Neural cell (in vitro differentiated cells): ENCODE measurements around the gene CADM1. TPM values are rescaled to one million over a fixed set of nuclear protein-coding genes. Genes with fewer than 3 reads are reported as not detected.

Source experiments
- H2AFZ ChIP-seq: fragments of 200-600, 300-800 bp; sonication (generic), shearing (Covaris generic); 2 replicates; pipeline ENCODE4 v1.6.0; 2014; ENCODE audit warnings: low read depth, mild to moderate bottlenecking, antibody characterized with exemption, low read length, moderate library complexity
- H3F3A ChIP-seq: fragments of 200-600 bp; shearing (Covaris generic); 2 replicates; pipeline ENCODE4 v1.6.1; 2016; ENCODE audit warnings: mild to moderate bottlenecking, moderate library complexity, mixed read lengths, antibody characterized with exemption, low read length; ENCODE audit not compliant: insufficient read depth, poor library complexity, severe bottlenecking
- H3K27ac ChIP-seq: fragments of 200-600, 300-800 bp; sonication (generic), shearing (Covaris generic); 2 replicates; pipeline ENCODE4 v1.5.1; 2014; ENCODE audit warnings: mild to moderate bottlenecking, low read length, moderate library complexity
- H3K27me3 ChIP-seq: fragments of 300-800, 200-600 bp; sonication (generic), shearing (Covaris generic); 2 replicates; pipeline ENCODE4 v1.6.0; 2014; ENCODE audit warnings: mild to moderate bottlenecking, low read depth, low read length, moderate library complexity; ENCODE audit not compliant: insufficient read depth
- H3K36me3 ChIP-seq: fragments of 300-800, 200-600 bp; sonication (generic), shearing (Covaris generic); 2 replicates; pipeline ENCODE4 v1.5.1; 2014; ENCODE audit warnings: mild to moderate bottlenecking, antibody characterized with exemption, low read length, moderate library complexity; ENCODE audit not compliant: insufficient read depth
- H3K4me2 ChIP-seq: fragments of 300-800, 200-600 bp; sonication (generic), shearing (Covaris generic); 2 replicates; pipeline ENCODE4 v1.6.0; 2014; ENCODE audit warnings: mild to moderate bottlenecking, low read length
- H3K4me3 ChIP-seq: fragments of 300-800, 200-600 bp; sonication (generic), shearing (Covaris generic); 2 replicates; pipeline ENCODE4 v1.5.1; 2014; ENCODE audit warnings: mild to moderate bottlenecking, low read length, moderate library complexity
- H3K79me2 ChIP-seq: fragments of 200-600 bp; shearing (Covaris generic); replicated peaks from 2 replicates; pipeline ENCODE4 v1.6.0; 2014; ENCODE audit warnings: mild to moderate bottlenecking, low read length, moderate library complexity; ENCODE audit not compliant: insufficient read depth
- H3K9ac ChIP-seq: fragments of 300-800, 200-600 bp; sonication (generic), shearing (Covaris generic); 2 replicates; pipeline ENCODE4 v1.6.1; 2016; ENCODE audit warnings: mild to moderate bottlenecking, low read length, mixed read lengths
- H3K9me2 ChIP-seq: fragments of 200-600 bp; shearing (Covaris generic); 2 replicates; pipeline ENCODE4 v1.6.1; 2016; ENCODE audit warnings: mild to moderate bottlenecking, low read length, mixed read lengths; ENCODE audit not compliant: insufficient read depth
- H3K9me3 ChIP-seq: fragments of 200-600, 300-800 bp; sonication (generic), shearing (Covaris generic); 2 replicates; pipeline ENCODE4 v1.6.1; 2016; ENCODE audit warnings: mild to moderate bottlenecking, mixed run types, low read length, moderate library complexity, mixed read lengths
- H4K20me1 ChIP-seq: fragments of 200-600 bp; shearing (Covaris generic); 2 replicates; pipeline ENCODE4 v1.6.1; 2016; ENCODE audit warnings: mild to moderate bottlenecking, mixed run types; ENCODE audit not compliant: insufficient read depth
- CTCF ChIP-seq: fragments of 450-650 bp; IDR thresholded peaks from 2 replicates; pipeline ENCODE4 v1.5.1; 2014; ENCODE audit warnings: antibody characterized with exemption, mild to moderate bottlenecking, moderate library complexity; ENCODE audit not compliant: poor library complexity, severe bottlenecking
- EP300 ChIP-seq: fragments of 450-650 bp; conservative IDR thresholded peaks from 2 replicates; pipeline ENCODE4 v1.6.1; 2014; ENCODE audit warnings: antibody characterized with exemption, mild to moderate bottlenecking, moderate library complexity; ENCODE audit not compliant: poor library complexity, severe bottlenecking
- EZH2 ChIP-seq: fragments of 200-600, 300-800 bp; shearing (Covaris generic), sonication (generic); IDR thresholded peaks from 2 replicates; pipeline ENCODE4 v1.6.1; 2014; ENCODE audit warnings: antibody characterized with exemption, low read length, borderline replicate concordance, mild to moderate bottlenecking; ENCODE audit not compliant: insufficient read depth, poor library complexity, severe bottlenecking
- MXI1 ChIP-seq: fragments of 450-650 bp; conservative IDR thresholded peaks from 2 replicates; pipeline ENCODE4 v1.6.1; 2014; ENCODE audit warnings: antibody characterized with exemption, mild to moderate bottlenecking; ENCODE audit not compliant: poor library complexity, severe bottlenecking
- POLR2AphosphoS5 ChIP-seq: IDR thresholded peaks from 2 replicates; pipeline ENCODE4 v1.6.1; 2012
- RAD21 ChIP-seq: fragments of 450-650 bp; conservative IDR thresholded peaks from 2 replicates; pipeline ENCODE4 v1.6.1; 2014; ENCODE audit warnings: antibody characterized with exemption, mild to moderate bottlenecking, moderate library complexity
- REST ChIP-seq: IDR thresholded peaks from 2 replicates; pipeline ENCODE4 v1.6.1; 2012; ENCODE audit warnings: borderline replicate concordance
- SMC3 ChIP-seq: fragments of 450-650 bp; conservative IDR thresholded peaks from 2 replicates; pipeline ENCODE4 v1.6.1; 2014; ENCODE audit warnings: antibody characterized with exemption, mild to moderate bottlenecking, moderate library complexity; ENCODE audit not compliant: poor library complexity
- TAF1 ChIP-seq: IDR thresholded peaks from 2 replicates; pipeline ENCODE4 v1.6.1; 2012; ENCODE audit warnings: low read depth
- polyA plus RNA-seq: library from polyadenylated mRNA; depleted of rRNA; stranded (reverse); fragments of >200 nt; gene quantifications from 2 replicates; pipeline ENCODE4 v1.2.3, GENCODE V29; 2014

The CADM1 gene
- polyA plus RNA-seq, 1 donor from 2014 or later: 92.1 TPM

- no peak for TF ChIP-seq REST
- no peak for TF ChIP-seq CTCF
- no peak for TF ChIP-seq RAD21
- no peak for TF ChIP-seq EP300
- TF ChIP-seq TAF1: no peak
- TF ChIP-seq POLR2AphosphoS5: no peak
- TF ChIP-seq SMC3: no peak
- TF ChIP-seq EZH2: no peak
- TF ChIP-seq MXI1: no peak
- Histone ChIP-seq H4K20me1 (no peaks in the 10 kb centered on the region), H2AFZ (no peak overlapping the region), H3F3A (peaks cover 4% of the 10 kb centered on the region), H3K9me3 (no peaks in the 10 kb centered on the region), H3K4me2 (no peak overlapping the region), H3K27ac (no peak overlapping the region), H3K9me2 (no peaks in the 10 kb centered on the region), H3K79me2 (no peaks in the 10 kb centered on the region), H3K36me3 (no peaks in the 10 kb centered on the region), H3K27me3 (no peaks in the 10 kb centered on the region), H3K4me3 (no peak overlapping the region), H3K9ac (no peak overlapping the region)
These were observed 205.8 kb downstream of the CADM1 start for GRCh38 chr11:115298300-115299012.

GRCh38 chr11:115297330-115297729, 206.9 kb downstream of the CADM1 start:
- no peak for TF ChIP-seq REST
- TF ChIP-seq EP300: no peak
- no peak for TF ChIP-seq CTCF
- TF ChIP-seq EZH2: no peak
- no peak for TF ChIP-seq TAF1
- no peak for TF ChIP-seq SMC3
- no peak for TF ChIP-seq POLR2AphosphoS5
- TF ChIP-seq RAD21: no peak
- no peak for TF ChIP-seq MXI1
- H3K4me3 ChIP-seq: no peak overlapping the region
- H3K9me2 ChIP-seq: no peaks in the 10 kb centered on the region
- no peak overlapping the region for H3K4me2 ChIP-seq
- no peaks in the 10 kb centered on the region for H3K27me3 ChIP-seq
- no peak overlapping the region for H3K9ac ChIP-seq
- no peak overlapping the region for H2AFZ ChIP-seq
- no peaks in the 10 kb centered on the region for H3K9me3 ChIP-seq
- H3K79me2 ChIP-seq: no peaks in the 10 kb centered on the region
- peak overlapping the region; percentile 13 for H3K27ac ChIP-seq
- H3K36me3 ChIP-seq: no peaks in the 10 kb centered on the region
- H3F3A ChIP-seq: no peaks in the 10 kb centered on the region
- no peaks in the 10 kb centered on the region for H4K20me1 ChIP-seq
